H9 (cell line): Measurements from ENCODE around the gene PLPP2. TPM values are rescaled to one million over a fixed set of nuclear protein-coding genes. Genes with fewer than 3 reads are reported as not detected.

Source experiments
- DNase-seq: peaks from one replicate; pipeline ENCODE4 v3.0.0-alpha.2; 2017
- H2AFZ ChIP-seq: one replicate; pipeline ENCODE4 v1.6.1; 2013; ENCODE audit warnings: mild to moderate bottlenecking, low read length, control low read depth, moderate library complexity
- H2AK5ac ChIP-seq: 2 replicates; pipeline ENCODE4 v1.6.1; 2013; ENCODE audit warnings: low read length, control low read depth, mixed read lengths; ENCODE audit not compliant: insufficient read length
- H2BK120ac ChIP-seq: one replicate; pipeline ENCODE4 v1.6.1; 2013; ENCODE audit warnings: low read depth, mild to moderate bottlenecking, low read length, control low read depth, inconsistent platforms; ENCODE audit not compliant: poor library complexity, severe bottlenecking
- H2BK12ac ChIP-seq: 2 replicates; pipeline ENCODE4 v1.6.1; 2013; ENCODE audit warnings: low read length, control low read depth, mixed read lengths, low read depth; ENCODE audit not compliant: insufficient read length
- H2BK15ac ChIP-seq: 2 replicates; pipeline ENCODE4 v1.6.1; 2013; ENCODE audit warnings: low read depth, low read length, control low read depth
- H2BK20ac ChIP-seq: one replicate; pipeline ENCODE4 v1.6.1; 2013; ENCODE audit warnings: low read depth, mild to moderate bottlenecking, low read length, control low read depth, inconsistent platforms; ENCODE audit not compliant: poor library complexity, severe bottlenecking
- H2BK5ac ChIP-seq: 2 replicates; pipeline ENCODE4 v1.6.1; 2013; ENCODE audit warnings: low read length, control low read depth, mixed read lengths; ENCODE audit not compliant: insufficient read length
- H3K14ac ChIP-seq: 2 replicates; pipeline ENCODE4 v1.6.1; 2013; ENCODE audit warnings: low read length, control low read depth; ENCODE audit not compliant: insufficient read depth
- H3K18ac ChIP-seq: 2 replicates; pipeline ENCODE4 v1.6.1; 2013; ENCODE audit warnings: low read depth, mild to moderate bottlenecking, mixed read lengths, low read length, control low read depth; ENCODE audit not compliant: insufficient read length
- H3K23ac ChIP-seq: 2 replicates; pipeline ENCODE4 v1.6.1; 2013; ENCODE audit warnings: low read length, control low read depth, mixed read lengths, low read depth; ENCODE audit not compliant: insufficient read length
- H3K23me2 ChIP-seq: 2 replicates; pipeline ENCODE4 v1.6.1; 2013; ENCODE audit warnings: low read depth, mild to moderate bottlenecking, mixed read lengths, low read length, control low read depth; ENCODE audit not compliant: insufficient read length, poor library complexity, severe bottlenecking
- H3K27ac ChIP-seq: 2 replicates; pipeline ENCODE4 v1.5.1; 2013; ENCODE audit warnings: low read length, control low read depth, mixed read lengths, low read depth; ENCODE audit not compliant: insufficient read length
- H3K27me3 ChIP-seq: 2 replicates; pipeline ENCODE4 v1.6.1; 2013; ENCODE audit warnings: low read length, control low read depth, inconsistent platforms; ENCODE audit not compliant: insufficient read depth
- H3K4ac ChIP-seq: 2 replicates; pipeline ENCODE4 v1.6.1; 2013; ENCODE audit warnings: low read depth, mild to moderate bottlenecking, control low read depth, inconsistent platforms, low read length, moderate library complexity
- H3K4me1 ChIP-seq: 2 replicates; pipeline ENCODE4 v1.6.1; 2013; ENCODE audit warnings: low read length, control low read depth, inconsistent platforms; ENCODE audit not compliant: insufficient read depth
- H3K4me2 ChIP-seq: 2 replicates; pipeline ENCODE4 v1.6.1; 2013; ENCODE audit warnings: low read length, control low read depth, mixed read lengths; ENCODE audit not compliant: insufficient read length, insufficient read depth
- H3K56ac ChIP-seq: 2 replicates; pipeline ENCODE4 v1.6.1; 2013; ENCODE audit warnings: low read depth, mild to moderate bottlenecking, mixed read lengths, low read length, control low read depth; ENCODE audit not compliant: insufficient read length
- H3K79me1 ChIP-seq: 2 replicates; pipeline ENCODE4 v1.6.1; 2013; ENCODE audit warnings: low read depth, mild to moderate bottlenecking, moderate library complexity, low read length, control low read depth, inconsistent platforms; ENCODE audit not compliant: insufficient read depth, poor library complexity, severe bottlenecking
- H3K79me2 ChIP-seq: 2 replicates; pipeline ENCODE4 v1.6.1; 2013; ENCODE audit warnings: low read length, control low read depth, inconsistent platforms; ENCODE audit not compliant: insufficient read depth
- H3K9ac ChIP-seq: 2 replicates; pipeline ENCODE4 v1.6.1; 2013; ENCODE audit warnings: low read length, control low read depth, mixed read lengths; ENCODE audit not compliant: insufficient read length; ENCODE audit errors: extremely low read depth
- H3K9me3 ChIP-seq: one replicate; pipeline ENCODE4 v1.6.1; 2013; ENCODE audit warnings: low read depth, low read length, inconsistent platforms; ENCODE audit not compliant: control insufficient read depth
- H3T11ph ChIP-seq: one replicate; pipeline ENCODE4 v1.6.1; 2013; ENCODE audit warnings: mild to moderate bottlenecking, low read length, control low read depth, inconsistent platforms
- H4K20me1 ChIP-seq: one replicate; pipeline ENCODE4 v1.6.1; 2013; ENCODE audit not compliant: control insufficient read depth, insufficient read length, insufficient read depth
- H4K5ac ChIP-seq: 2 replicates; pipeline ENCODE4 v1.6.1; 2013; ENCODE audit warnings: low read depth, mild to moderate bottlenecking, mixed read lengths, low read length, control low read depth; ENCODE audit not compliant: insufficient read length
- H4K8ac ChIP-seq: replicated peaks from 2 replicates; pipeline ENCODE4 v1.6.1; 2013; ENCODE audit warnings: low read length, control low read depth, mixed read lengths, low read depth; ENCODE audit not compliant: insufficient read length
- H4K91ac ChIP-seq: 2 replicates; pipeline ENCODE4 v1.6.1; 2013; ENCODE audit warnings: low read depth, mild to moderate bottlenecking, moderate library complexity, mixed read lengths, low read length, control low read depth; ENCODE audit not compliant: insufficient read length
- H3K27ac Mint-ChIP-seq, 3 experiments: 2 replicates in 2 of 3; 3 replicates in 1 of 3; pipeline ENCODE4 v1.8.0; 2020 to 2021; ENCODE audit warnings: mixed read lengths in 3 of 3, mild to moderate bottlenecking in 1 of 3, moderate library complexity in 1 of 3
- H3K27me3 Mint-ChIP-seq: 2 replicates; pipeline ENCODE4 v1.8.0; 2021; ENCODE audit warnings: low read depth, mild to moderate bottlenecking, moderate library complexity, mixed read lengths
- H3K36me3 Mint-ChIP-seq, 3 experiments: 2 replicates in 2 of 3; 3 replicates in 1 of 3; pipeline ENCODE4 v1.8.0; 2020 to 2021; ENCODE audit warnings: low read depth in 3 of 3, mixed read lengths in 3 of 3; ENCODE audit not compliant: insufficient read depth in 1 of 3
- H3K4me1 Mint-ChIP-seq, 2 experiments: 2 replicates each; pipeline ENCODE4 v1.8.0; 2020; ENCODE audit warnings: mixed read lengths in 2 of 2
- H3K4me3 Mint-ChIP-seq, 2 experiments: 2 replicates in 1 of 2; 3 replicates in 1 of 2; pipeline ENCODE4 v1.8.0; 2020 to 2021; ENCODE audit warnings: mild to moderate bottlenecking in 2 of 2, mixed read lengths in 2 of 2, moderate library complexity in 1 of 2
- H3K9me3 Mint-ChIP-seq, 2 experiments: 2 replicates in 1 of 2; 3 replicates in 1 of 2; pipeline ENCODE4 v1.8.0; 2020; ENCODE audit warnings: mild to moderate bottlenecking in 2 of 2, mixed read lengths in 2 of 2, moderate library complexity in 1 of 2
- CTCF ChIP-seq: fragments of 200-600 bp; sonication (generic); conservative IDR thresholded peaks from 3 replicates; pipeline ENCODE4 v1.8.0; 2021; ENCODE audit warnings: antibody characterized with exemption, mild to moderate bottlenecking
- WGBS: extraction: QIAGEN DNeasy Blood & Tissue Kit; methylation state at CpG from one replicate; pipeline ENCODE4 v1.1.7; 2013; ENCODE audit warnings: missing lambda C conversion rate, low lambda C conversion rate, mixed read lengths; ENCODE audit not compliant: insufficient read length; ENCODE audit errors: extremely low coverage; 5-methylcytosine and 5-hydroxymethylcytosine counted together
- total RNA-seq: library from RNA; stranded (reverse); gene quantifications from 2 replicates; pipeline ENCODE4 v1.2.1, GENCODE V29; 2021

PLPP2 gene
- total RNA-seq, 1 experiment from 2014 or later, result 143 TPM

GRCh38 chr19:273393-273792 lies 17.8 kb downstream of the PLPP2 start:
- Histone ChIP-seq H3K23ac (no peak overlapping the region), H2AFZ (no peak overlapping the region), H3K27me3 (no peaks in the 10 kb centered on the region), H3K23me2 (no peaks in the 10 kb centered on the region), H4K8ac (no peak overlapping the region), H3K27ac (no peak overlapping the region), H4K20me1 (no peaks in the 10 kb centered on the region), H2BK20ac (no peak overlapping the region), H3K56ac (no peak overlapping the region), H3K79me1 (no peaks in the 10 kb centered on the region), H3T11ph (no peak overlapping the region), H3K18ac (no peak overlapping the region), H2BK12ac (no peak overlapping the region), H2BK5ac (no peak overlapping the region), H2AK5ac (no peak overlapping the region), H3K79me2 (no peaks in the 10 kb centered on the region), H3K14ac (no peak overlapping the region), H3K4me2 (no peak overlapping the region), H3K9me3 (no peaks in the 10 kb centered on the region), H2BK120ac (no peak overlapping the region), H4K5ac (no peak overlapping the region), H2BK15ac (no peak overlapping the region), H3K4ac (no peak overlapping the region), H4K91ac (no peak overlapping the region), H3K9ac (no peak overlapping the region), H3K4me1 (peaks cover 5% of the 10 kb centered on the region)
- no peak for DNase-seq
- Mint-ChIP-seq H3K4me1 (peaks cover 13 to 14% of the 10 kb centered on the region in 2 experiments), H3K36me3 (peaks cover 0 to 2% (median 0%) of the 10 kb centered on the region in 3 experiments; a peak in 3 of 7 replicates), H3K27ac (no peak overlapping the region), H3K9me3 (no peaks in the 10 kb centered on the region), H3K4me3 (no peak overlapping the region), H3K27me3 (peaks cover 13% of the 10 kb centered on the region)
- no peak for TF ChIP-seq CTCF
- WGBS, result no CpG with 5 or more reads among the region's 6 CpGs
